OCI-M2 (cell line): Measurements from ENCODE around the gene CTNNBL1.

Experiments used
- DNase-seq: peaks from one replicate; lab custom pipeline; 2025; ENCODE audit not compliant: unreplicated experiment; lab: John Stamatoyannopoulos, UW

The CTNNBL1 gene

DNA sequence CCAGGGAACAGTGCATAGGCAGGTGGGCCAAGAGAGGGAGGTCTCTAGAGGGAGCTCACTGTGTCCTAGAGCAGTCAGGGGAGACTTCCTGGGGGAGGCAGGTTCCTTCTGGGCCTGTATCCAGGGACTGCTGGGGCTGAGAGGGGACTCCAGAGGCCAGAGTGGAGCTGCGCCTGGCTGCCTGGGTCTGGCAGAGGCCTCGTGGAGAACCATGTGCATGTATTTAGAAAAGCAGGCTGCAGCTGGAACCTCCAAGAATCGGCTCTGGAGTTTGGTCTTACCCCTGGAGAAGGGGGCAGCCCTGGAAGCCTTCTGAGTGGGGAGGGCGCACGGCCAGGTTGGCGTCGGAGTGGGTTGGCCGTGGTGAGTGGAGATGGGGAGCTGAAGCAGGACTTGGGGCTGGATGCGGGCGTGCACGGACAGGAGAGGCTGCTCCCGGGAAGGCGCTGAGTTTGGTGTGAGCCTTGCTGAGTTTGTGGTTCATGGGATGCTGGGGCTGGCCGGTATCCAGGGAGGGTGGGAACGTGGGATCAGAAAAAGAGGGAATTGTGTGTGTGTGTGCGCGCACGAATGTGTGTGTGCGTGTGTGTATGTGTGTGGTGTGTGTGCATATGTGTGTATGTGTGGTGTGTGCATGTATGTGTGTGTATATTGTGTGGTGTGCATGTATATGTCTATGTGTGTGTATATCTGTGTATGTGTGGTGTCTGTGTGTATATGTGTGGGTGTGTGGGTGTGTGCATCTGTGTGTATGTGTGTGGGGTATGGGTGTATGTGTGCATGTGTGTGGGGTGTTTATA, 219.9 kb downstream of the CTNNBL1 start:
- DNase-seq, result no peak

DNA sequence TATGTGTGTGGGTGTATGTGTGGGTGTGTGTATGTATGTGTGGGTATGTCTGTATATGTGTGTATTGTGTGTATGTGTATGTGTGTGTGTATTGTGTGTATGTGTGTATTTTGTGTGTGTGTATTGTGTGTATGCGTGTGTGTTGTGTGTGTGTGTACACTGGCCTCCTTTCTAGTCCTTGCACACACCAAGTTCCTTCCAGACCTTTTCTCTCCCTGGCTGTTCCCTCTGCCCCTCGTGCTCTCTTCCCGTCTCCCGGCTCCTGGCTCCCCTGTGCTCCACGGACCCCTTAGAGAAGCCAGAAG, 220.5 kb downstream of the CTNNBL1 start:
- no peak for DNase-seq

DNA sequence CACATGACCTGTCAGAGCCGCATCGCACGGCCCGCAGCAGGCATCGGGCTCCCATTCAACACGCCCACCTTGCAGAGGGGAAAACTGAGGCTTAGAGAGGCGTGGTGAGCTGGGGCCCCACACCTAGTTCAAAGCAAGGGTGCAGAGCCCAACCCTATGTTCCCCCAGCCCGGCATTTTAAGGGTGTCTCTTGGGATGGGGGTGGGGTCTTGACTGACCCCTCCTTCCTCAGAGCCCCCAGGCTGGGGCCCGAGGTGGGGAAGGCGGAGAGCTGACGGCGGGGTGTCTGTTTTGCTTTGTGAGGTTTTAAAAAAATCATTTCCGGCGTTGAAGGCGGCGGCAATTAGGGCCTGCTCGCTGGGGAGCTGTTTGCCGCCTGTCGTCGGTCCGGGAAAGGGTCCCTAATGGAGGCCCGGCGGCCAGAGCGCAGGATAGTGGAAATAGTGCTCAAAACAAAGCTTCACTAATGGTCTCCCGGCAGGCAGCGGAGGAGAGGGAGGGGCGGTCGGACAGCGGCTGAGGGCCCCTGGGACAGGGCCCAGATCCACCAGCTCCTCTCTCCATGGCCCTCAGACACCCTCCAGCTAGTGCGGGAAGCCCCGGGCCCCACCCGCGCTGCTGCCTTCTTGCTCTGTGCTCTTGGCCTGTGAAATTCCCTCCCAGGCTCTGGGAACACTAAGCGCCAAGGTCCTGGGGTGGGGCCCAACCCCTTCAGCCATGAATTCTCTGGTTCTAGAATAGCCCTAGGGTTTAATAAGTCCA, 221.0 kb downstream of the CTNNBL1 start:
- DNase-seq, result no peak

DNA sequence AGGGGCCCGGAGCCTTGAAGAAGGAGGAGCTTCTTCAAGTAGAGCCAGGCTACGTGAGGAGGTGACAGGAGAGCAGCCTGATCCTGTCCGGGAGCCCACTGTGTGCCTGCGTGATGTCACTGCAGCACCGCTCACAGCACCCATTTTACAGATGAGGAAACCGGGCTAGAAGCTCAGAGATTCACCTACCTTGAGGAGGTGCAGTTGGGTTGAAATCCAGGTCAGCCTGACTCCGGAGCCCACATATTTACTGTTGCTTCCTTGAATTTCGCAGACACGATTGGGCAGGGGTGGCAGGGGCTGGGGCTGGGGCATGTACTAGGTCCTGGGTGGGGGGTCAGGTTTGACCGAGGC, 221.6 kb downstream of the CTNNBL1 start:
- DNase-seq, result no peak

DNA sequence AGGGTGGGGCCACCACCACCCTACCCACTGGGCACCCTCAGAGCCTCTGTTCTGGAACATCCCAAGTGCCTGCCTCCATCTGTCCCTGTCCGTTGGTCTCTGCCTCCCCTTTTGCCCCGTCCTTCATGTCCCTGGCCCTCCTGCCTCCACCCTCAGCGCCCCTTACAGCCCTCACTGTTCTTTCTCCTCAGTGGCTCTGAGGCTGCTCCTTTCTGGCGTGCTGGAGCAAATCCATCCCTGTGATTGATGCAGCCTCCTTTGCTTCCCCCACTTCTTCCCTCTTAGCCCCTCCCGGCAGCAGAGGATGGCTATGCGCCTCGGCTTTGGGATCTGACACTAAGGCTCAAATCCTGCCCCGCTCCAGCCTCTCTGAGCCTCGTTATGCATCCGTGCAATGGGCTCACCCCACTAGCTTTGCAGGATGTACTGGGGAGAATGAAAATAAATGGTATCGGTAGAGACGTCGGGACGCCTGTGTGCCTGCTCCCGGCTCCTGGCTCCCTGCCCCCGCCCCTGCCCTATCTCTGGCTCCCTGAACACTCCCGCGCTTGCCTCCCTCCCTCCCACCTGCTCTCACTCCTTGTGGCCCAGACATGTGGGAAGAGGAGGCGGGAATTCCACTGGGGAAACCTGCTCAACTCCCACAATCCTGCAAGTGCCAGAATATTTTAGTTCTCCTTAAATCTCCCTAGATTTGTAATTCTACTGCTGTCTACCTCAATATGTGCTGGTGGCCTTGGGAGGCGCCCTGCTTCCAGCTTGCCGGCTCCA, 222.2 kb downstream of the CTNNBL1 start:
- DNase-seq, result no peak

DNA sequence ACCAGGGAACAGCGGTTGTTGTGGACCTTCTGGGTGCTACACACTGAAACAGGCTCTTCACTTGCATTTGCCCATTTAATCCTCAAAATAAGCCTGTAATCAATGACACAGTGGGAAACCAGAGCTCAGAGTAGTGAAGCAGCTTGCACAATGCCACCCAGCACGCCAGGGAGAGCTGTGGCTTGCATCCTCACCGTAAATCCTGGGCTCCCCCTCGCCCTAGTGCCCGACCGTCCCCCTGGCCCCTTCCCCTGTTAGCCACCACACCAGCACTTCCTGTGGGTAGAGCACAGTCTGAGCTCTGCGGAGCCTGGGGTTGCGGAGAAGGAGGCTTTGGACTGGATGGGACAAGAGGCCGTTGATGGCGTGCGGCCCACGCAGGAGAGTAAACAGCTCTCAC, 223.6 kb downstream of the CTNNBL1 start:
- no peak for DNase-seq

DNA sequence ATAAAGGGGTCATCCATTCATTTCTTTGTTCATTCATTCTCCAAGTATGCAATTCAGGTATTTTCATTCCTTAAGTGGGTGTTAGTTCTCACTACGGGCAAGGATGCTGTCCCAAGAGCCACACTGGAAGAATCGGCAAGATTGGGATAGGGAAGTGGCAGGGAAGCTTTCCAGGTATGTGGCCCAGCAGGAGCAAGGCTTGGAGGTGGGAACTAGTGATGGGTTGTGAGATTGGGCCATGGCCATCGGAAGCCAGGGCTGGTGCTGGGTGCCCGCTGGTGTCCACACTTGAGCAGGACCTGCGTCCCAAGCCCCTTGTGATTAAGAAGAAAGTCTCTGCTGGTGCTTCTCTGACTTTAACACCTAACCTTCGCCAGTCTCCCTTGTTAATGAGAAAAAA, 224.2 kb downstream of the CTNNBL1 start:
- DNase-seq, result no peak

DNA sequence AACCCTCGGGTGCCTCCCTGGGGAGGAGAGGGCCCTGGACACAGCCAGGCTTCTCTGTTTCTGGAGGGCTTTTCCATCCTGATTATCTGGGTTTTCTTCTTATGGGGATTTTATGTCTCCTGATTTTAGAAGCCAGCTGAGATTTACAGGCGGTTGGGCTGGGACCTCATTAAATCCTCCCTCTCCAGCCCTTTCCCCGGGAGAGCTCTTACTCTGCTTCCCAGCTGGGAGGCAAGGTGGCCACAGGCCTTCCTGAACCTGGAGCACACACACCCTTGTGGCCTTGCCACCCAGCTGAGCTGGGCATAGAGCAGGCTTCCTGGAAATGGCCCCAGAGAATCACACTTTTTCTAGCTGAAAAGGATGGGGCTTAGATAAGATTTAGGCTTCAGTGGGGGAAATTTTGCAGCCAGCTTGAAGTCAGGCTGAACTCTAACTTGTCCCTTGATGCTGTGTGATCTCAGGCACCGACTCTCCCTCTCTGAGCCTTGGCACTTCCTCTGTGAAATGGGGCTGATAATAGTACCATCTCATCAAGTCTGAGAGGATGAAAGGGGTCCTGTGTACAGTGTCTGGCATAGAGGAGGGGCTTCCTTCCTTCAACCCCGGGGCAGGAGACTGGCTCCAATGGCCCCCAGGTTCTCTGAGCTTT, 225.7 kb downstream of the CTNNBL1 start:
- no peak for DNase-seq

DNA sequence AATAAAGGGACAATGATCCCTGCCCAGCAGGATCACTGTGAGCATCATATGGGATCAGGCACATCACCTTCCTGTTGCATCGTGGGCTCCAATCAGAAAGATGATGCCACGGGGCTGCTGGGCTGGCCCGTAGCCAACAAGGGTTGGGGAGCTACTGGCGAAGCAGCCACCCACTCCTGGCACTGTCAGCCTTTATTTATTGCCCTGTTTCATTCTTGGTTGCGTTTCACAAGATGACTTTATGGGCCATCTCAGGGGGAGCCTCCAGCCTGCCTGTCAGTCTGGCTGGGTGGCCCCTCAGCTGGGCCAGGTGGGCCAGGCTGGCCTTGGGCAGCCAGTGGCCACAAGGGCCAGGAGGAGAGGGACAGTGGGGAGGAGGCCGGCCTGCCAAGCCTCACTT, 226.4 kb downstream of the CTNNBL1 start:
- DNase-seq, result no peak

DNA sequence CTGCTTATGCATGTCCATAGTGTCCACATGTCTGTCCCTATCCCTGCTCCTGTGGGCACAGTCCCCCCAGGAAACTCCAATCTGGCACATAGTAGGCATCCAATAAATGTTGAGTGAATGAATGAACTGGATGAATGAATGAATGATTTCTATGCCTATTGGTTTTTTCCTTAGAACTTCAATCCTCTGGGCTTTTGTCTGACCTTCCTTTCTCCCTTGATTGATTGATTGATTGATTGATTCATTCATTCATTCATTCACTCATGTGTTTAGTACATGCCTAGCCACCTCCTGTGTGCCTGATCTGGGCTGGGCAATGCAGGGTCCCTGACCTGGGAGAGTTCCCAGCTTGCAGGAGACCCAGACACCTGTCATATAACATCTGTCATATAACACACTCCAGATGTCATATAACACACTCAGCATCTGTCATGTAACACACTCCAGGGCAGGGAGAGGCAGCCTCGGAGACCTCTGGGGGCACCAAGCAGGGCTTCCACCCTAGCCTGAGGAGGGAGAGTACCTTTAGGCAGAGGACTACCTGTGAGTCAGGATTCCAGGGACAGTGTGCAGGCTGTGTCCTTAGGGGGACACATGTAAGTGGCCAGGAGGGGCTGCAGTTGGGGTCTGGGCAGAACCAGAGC, 227.0 kb downstream of the CTNNBL1 start:
- no peak for DNase-seq

DNA sequence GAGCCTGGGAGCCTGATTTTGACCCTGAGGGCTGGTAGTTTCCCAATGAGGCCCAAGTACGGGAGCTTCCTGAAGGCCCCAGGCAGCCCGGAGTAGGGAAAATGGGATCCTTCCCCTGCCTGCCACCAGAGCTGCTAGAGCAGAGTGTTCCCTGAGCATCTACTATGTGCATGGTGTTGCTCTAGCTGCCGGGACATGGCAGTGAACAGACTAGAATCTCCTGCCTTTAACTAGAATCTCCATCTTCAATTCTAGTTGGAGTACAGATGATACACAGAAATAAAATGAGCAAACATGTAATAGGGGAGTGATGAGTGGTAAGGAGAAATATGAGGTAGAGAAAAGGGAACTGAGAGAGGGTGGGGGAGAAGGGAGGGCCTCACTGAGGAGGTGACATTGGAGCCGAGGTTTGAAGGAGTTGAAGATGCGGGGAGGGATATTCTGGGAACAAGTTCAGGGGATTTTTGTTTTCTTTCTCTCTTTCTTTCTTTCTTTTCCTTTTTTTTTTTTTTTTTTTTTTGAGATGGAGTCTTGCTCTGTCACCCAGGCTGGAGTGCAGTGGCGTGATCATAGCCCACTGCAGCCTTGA, 227.6 kb downstream of the CTNNBL1 start:
- no peak for DNase-seq
